Muscle of back (tissue), 11 donors: ENCODE measurements around the gene DST. TPM values are rescaled to one million over a fixed set of nuclear protein-coding genes. Genes with fewer than 3 reads are reported as not detected.

ENCODE experiments used
- DNase-seq, 3 donors: peaks; one replicate each; pipeline versions ENCODE4 v3.0.0 to v3.0.0-alpha.2; 2013
- polyA plus RNA-seq, 10 donors: library from polyadenylated mRNA; unstranded; fragments of 120-200 nt; gene quantifications; one replicate each; pipeline ENCODE4 v1.2.1, GENCODE V29; 2013; ENCODE audit not compliant: insufficient read length in 10 of 10

DST gene
- polyA plus RNA-seq, 10 donors, result 146 to 236 (median 192) TPM

DNA sequence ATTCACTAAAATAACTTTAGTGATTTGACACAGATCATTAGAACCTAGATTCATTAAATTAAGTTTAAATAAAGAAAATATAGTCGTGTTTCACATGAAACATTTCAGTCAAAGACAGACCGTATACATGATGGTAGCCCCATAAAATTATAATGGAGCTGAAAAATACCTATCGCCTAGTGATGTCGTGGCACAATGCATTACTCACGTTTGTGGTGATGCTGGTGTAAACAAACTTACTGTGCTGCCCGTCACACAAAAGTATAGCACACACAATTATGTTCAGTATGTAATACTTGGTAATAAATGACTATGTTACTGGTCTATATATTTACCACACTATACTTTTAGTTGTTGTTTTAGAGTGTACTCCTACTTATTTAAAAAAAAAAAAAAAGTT, 17.3 kb downstream of the DST start:
- no peak for DNase-seq

DNA sequence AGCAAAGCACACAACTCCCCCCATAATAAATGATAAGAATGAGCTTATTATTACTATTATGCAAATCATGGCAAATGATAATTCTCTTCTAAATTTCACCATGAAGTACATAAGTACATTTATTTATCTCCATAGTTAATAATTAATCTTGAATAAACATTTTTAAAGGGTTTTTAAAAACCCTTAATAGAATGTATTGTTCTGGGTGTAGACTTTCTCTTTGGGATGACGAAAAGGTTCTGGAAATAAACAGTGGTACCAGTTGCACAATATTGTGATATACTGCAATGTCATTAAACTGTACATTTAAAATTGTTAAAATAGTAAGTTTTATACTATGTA, 18.0 kb downstream of the DST start:
- no peak for DNase-seq

DNA sequence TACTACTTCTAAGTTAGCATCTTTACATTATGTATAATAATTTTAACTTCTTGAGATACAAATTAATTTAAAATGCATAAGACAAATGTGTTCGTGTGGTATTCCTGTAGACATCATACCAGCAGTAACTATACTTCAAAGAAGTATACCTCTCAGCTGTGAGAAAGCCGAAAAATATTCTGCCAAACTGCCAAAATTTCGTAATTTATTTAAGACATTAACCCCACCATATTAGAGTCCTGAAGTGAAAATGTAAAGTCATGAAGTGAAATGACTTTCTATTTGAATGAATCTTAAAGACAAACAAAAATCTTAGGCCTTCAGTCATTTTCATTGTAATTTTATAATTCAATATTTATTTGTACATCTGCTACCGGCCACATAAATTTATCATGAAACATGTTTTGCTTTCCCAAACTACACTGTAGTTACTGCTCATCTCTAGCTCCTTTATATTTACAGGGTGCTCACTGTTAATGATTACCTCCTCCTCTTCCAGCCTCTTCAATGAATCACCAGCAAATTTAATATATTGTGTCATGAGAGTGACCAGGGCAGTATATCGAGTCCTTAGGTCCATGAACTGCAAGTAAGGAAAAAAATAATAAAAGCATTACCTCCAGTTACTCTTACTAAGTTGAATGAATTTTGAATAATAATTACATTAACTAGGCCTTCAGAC, 18.5 kb downstream of the DST start:
- no peak for DNase-seq

DNA sequence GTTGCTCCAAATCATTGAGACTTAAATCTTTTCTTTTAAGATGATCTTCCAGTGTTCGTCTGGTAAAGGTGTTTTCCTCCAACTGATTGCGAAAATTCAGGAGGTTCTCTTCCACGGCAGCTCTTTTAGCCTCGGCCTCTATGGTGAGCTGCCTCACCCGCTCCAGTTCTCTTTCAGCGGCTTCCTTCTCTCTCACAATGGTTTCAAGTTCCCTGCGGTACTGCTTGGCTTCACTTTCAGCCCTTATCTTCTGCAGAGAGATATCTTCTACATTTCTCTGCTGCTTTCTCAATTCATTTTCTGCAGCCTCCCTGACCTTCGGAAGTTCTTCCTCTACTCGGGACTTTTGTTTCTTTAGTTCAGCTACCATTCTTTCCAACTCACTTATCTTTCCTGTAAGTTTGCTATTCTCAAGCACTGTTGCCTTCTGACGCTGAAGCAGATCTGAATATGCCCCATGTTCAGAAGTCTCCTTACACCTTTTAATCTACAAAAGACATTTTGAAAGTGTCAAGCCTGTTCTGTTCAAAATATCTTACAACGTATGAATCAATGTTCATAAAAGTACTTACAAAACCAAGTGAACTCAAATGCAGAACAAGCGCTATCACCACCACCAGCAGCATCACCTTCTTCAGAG, 22.3 kb downstream of the DST start:
- DNase-seq, result no peak

DNA sequence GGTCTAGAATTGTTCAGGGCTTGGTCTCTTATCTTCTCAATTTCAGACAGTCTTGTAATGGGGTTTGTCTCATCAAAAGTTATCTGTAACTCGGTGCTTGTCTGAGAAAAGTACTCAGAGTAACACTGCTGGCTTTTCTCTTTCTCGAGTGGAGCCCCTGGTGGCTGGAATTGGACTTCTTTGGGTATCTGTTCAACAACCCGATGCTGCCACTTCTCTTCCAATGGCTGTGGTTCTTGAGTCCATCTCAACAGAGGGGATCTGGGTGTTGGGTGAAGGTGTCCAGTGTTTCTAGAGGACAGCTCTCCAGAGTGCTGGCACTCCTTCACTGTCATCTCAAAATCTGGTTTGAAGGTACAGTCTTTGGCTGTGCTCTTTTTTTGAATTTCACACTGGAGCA, 24.6 kb downstream of the DST start:
- DNase-seq, result no peak

DNA sequence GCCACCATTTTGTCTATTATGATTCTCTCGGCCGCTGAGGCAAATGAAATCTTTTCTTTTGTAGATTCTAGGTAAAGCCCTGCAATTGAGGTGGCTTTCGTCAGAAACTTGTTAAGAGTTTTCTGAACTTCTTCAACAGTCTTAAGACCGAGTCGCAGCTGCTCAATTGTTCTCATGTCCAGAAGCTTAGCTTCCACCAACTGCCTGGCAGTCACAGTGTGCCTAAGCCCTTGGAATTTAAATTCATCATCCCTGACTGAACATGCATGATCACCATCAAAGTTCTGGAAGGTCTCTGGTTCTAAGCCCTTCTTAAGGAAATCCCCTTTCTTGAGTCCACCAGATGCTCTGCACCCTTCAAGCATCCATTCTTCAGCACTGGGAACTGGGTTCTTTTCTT, 25.7 kb downstream of the DST start:
- DNase-seq, result no peak

DNA sequence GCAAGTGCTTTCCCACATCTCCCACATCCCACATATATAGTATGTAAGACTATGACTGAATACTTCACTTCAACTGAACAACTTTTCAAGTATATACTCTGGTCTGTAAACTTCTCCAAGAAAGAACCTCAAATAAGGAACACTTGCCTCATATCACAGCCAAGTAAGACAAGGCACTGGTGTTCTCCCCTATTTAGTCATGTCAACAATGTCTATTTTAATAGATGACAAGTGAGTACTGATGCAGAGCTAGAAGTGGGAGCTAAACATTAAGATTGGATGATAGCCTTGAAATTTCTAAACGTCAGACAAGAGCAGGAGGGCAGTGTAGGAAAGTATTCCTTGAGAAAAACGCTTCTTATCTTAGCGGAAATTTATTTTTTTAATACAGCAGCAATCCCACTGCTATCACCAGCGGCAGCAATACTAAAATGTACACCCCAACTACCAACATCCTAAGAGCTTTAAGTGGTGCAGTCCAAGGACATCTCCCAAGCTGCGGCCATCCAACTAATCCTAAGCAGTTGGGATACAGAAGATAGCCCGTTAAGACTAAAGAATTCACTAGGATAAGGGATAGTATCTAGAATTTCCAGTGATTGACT, 29.3 kb downstream of the DST start:
- DNase-seq, result no peak

DNA sequence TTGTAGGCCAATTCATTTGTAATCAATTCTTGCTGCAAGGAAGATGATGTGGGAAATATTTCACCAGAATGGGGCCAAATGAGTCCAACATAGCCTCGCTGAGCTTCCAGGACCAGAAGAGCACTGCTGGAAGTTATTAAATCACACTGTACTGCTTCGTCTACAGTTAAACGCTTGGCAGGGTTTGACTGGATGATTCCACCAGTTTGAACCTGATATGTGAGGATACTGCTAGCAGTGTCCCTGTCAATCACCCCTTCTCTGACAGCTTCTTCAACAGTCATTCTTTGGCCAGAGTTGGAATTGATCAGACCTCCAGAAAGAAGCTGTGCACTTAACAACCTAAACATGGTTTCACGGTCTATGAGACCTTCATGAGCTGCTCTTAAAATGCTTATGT, 34.4 kb downstream of the DST start:
- no peak for DNase-seq

DNA sequence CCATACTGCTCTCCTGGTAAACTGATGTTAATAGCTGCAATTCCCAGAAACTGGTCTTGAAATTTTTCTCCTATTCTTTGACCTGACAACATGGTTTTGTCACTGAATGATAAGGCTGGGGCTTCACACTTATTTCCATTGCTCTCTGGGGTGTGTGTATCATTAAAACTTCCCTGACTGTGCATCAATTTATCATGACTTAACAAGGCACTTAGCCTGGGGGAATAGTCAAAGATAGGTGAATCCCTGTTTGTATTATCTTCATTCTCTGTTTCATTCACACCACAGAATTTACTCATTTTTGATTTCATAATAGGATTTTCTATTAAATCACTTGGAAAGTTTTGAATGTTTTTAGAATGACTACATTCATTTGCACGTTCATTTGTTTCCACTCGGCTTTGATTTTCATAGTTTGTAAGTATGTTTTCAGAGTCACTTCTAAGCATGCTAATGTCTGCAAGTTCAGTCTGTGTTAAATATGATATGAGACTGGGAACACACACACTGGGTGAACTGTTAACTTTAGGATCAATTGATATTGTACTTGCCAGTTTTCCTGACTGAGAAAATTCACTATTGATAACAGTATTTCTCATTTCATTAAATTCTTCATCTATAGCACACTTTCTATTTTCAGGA, 35.5 kb downstream of the DST start:
- DNase-seq, result no peak

DNA sequence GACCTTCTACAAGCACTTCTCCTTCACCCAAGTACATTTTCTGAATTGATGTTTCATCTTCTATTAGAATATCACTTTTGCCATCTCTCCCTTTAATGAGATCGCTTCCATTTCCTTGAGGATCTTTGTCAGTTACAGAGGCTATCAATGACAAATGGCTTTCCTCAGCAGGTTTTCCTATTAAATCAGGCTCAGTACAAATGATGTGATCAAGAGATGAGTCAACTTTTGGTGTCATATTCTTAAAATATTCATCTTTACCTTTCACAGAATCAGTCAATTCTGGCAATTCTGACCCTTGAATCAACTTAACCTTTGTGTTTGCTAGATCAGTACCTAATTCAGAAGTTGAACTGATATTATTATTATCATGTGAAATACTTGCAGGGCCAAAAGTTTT, 37.3 kb downstream of the DST start:
- no peak for DNase-seq

DNA sequence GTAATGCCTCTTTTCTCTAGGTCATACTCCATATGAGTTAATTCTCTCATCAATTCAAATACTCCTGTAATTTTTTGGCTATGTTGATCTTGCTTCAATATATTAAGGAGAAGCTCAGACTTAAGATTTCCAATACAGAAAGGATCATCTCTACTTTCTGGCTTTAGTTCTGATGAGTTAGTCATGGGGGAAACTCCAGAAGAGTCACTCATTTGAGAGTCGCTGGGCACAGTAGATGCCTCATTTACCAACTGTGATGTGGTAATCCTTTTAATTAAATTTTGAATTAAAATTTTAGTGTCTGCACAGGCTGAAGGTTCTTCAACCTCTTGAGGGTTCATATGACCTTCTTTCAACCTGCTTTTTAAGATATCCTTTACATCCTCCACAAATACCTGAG, 38.5 kb downstream of the DST start:
- no peak for DNase-seq

DNA sequence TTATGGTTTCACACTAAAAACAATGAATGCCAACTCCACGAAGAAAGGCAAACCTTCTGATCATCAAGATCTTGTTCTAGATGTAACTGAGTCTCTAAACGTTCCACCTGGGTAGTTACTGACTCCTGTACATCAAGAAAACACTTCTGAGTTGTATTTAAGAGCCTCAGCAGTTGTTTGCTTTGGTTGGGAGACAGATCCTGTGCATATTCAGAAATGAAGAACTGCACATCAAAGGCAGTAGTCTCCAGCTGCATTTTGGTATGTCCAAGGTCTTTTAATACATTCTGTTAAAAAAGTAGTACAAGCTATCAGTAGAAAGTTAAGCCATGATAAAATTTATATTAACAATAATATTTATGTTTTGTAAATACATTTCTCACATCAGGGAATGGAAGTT, 41.3 kb downstream of the DST start:
- DNase-seq, result no peak

DNA sequence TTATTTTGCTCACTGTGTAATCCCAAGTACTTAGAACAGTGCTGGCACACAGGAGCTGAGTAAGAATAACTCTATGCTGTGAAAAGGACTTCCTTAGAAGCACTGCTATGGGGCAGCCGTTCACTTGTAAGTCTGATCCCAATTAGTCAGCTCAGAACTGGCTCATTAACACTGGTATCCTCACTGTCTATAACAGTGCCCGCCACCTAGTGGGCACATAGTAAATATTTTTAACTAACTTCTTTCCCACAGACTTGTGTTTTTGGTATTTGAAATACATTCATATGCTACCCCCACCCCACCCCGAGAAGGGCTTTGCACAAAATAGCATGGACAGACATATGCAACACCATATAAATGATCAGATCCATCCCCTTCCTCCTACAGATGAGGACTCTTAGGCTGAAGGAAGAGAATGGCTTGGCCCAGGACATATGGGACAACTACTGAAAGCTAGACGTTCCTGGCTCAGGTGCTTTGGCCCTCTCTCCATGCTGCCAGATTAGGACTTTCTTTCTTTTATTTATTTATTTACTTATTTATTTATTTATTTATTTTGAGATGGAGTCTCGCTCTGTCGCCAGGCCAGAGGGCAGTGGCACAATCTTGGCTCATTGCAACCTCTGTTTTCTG, 47.1 kb downstream of the DST start:
- peak; percentile 25 to 49 (median 27) for DNase-seq

DNA sequence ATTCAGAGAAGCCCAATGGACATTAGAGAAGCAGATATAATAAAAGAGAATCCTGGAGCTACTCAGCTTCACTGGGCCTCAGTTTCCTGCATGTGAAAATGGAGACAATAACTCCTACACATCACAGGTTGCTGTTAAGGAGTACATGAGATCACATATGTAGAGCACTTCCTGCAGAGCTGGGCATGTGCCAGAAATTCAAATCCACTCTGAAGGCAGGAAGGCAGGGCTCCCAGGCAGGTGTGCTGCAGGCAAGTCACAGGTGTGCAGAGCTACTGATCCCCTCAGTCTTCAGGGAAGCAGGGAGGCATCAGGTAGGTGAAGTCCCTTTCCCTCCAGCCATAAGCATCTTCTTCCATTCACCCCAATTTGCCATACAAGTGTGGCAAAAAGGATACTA, 48.0 kb downstream of the DST start:
- no peak for DNase-seq

DNA sequence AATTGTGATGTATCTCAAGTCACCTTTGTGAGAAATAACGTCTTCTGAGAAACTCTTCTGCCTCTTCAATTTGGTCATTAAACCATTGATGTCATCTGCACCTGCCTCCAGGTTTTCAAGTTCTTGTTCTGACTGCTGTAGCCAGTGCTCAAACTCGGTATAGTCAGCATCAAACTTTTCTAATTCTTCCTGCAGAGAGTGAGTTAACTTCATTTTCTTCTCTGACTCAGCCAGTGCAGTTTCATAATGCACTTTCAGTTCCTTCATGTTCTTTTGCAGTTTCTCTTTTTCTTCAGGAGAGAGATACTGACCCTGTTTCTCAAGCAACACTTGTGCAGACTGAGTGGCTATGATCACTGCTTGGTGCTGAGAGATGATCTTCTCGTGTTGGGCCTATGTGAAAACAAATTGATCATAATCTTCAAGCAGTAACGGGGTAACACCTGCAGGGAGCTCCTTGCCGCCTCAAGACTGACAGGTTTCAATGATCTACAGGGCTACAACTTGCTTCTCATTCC, 48.8 kb downstream of the DST start:
- DNase-seq, result peak in 1 of 3 donors; percentile 13

DNA sequence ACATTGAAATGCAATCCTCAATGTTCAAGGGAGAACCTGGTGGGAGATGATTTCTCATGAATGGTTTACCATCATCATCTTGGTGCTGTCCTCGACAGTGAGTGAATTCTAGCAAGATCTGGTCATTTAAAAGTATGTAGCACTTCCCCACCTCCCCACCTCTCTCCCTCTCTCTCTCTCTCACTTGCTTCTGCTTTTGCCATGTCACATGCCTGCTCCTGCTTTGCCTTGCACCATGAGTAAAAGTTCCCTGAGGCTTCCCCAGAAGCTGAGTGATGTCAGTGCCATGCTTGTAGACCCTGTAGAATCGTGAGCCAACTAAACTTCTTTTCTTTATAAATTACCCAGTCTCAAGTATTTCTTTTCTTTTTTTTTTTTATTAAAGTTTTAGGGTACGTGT, 60.5 kb downstream of the DST start:
- DNase-seq, result peak in 1 of 3 donors; percentile 3

DNA sequence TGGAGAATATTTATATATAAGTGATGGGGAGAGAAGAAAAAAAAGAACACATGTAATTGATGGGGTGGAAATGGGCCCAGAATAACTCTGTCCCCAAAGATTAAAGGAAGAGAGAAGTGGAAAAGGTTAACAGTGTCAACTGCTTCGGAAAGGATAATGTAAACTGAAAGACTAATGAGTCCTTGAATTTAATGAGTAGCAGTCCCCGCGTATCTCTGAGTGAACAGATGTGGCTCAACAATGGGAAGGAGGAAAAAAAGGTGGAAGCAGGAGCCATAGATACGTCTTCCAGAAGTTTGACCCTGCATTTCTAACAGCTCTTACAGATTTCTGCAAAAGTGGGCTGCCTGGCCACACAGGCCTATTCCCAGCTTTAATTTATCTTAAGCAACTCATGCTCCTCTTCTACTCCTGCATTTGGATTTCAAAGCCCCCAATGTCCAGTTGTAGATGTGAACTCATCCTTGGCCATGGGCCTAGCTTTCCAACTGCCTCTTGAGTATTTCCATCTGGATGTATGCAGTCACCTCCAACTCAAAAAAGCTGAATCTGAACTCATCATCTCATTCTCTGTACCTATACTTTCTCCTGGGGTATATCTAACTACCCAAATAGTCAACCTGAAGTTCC, 61.3 kb downstream of the DST start:
- DNase-seq, result peak; percentile 12 to 65 (median 59)

DNA sequence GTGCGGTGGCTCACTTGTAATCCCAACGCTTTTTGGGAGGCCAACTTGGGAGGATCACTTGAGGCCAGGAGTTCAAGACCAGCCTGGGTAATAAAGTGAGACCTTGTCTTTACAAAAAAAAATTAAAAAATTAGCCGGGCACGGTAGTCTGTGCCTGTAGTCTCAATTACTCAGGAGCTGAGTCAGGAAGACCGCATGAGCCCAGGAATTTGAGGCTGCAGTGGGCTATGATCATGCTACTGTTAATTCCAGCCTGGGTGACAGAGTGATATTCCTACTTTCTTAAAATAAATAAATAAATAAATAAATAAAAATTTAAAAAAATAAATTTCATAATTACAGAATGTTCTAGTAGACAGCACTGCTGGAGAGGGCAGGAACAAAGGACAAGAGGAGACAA, 62.4 kb downstream of the DST start:
- DNase-seq, result no peak

DNA sequence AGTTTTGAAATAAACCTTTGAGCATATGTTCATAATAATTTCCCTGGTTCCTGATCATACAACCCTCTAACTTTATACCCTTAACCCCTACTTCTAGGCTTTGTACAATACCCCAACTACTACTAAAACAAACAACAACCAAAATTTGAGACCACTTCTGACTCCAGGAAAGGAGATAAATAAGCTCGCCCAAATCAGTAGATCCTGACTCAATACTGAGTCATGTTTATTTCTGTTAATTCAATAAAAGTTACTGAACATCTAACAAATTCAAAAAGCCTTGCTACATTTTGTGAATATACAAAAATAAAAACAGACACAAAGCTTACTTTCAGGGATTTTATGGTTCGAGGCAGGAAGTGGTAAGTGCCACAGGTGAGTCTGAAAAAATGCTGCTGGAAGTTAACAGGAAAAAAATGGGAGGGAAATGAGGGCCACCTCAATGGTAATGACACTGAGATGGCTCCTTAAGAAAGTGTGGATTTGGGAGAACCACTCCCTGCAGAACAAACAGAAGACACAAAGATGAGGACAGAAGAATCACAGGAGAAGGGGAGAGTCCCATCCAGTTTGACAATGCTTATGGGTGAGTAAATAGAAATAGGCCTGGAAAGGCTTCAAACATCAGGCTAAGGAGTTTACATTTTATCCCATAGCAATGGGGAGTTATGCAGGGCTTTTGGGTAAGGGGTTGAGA, 63.4 kb downstream of the DST start:
- no peak for DNase-seq

DNA sequence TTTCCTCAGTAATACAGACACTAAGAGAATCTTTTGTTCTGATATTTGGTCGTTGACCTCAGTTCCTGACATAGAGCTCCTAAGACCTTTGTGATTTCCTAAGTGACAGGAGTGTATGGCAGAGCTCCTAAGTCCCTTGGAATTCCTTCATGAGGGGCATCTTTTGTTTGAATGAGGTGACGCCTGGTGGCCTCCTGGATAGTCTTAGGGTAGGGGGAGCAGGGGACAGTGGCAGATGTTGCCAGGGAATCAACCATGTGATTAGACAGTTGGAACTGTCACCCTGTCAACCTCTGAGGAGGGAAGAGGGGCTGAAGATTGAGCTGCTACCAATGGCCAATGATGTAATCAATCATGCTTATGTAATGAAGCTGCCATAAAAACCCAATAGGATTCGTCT, 67.0 kb downstream of the DST start:
- DNase-seq, result no peak

DNA sequence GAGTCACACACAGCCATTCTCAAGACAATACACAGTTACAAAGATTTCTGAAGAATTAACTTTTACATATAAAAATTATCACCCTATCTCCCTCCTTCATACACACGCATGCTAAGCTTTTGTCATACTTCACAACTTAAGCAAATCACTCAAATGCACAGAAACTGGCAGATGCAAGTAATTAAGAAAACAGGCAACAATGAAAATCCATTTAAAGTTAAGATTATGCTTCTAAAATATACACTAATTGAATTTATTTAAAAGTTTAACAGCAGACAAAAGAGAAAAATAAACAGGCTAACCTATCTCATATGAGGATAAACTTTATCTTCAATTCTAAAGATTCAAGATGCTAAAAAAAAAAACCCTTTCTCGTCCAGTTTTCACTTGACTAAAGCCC, 68.4 kb downstream of the DST start:
- DNase-seq, result no peak
